Left ventricle myocardium inferior (tissue), 1 donor: Measurements from ENCODE around the gene ALKBH5. TPM values are rescaled to one million over a fixed set of nuclear protein-coding genes. Genes with fewer than 3 reads are reported as not detected.

Experiments
- DNase-seq: peaks from one replicate; pipeline ENCODE4 v3.0.0-alpha.2; 2020
- H3K27ac ChIP-seq: fragments of 200-600 bp; replicated peaks from 2 replicates; pipeline ENCODE4 v1.8.0; 2021
- H3K27me3 ChIP-seq: fragments of 200-600 bp; 2 replicates; pipeline ENCODE4 v1.8.0; 2021; ENCODE audit warnings: low read depth
- H3K36me3 ChIP-seq: fragments of 200-600 bp; 2 replicates; pipeline ENCODE4 v1.8.0; 2021
- H3K4me1 ChIP-seq: fragments of 200-600 bp; 2 replicates; pipeline ENCODE4 v1.8.0; 2021
- H3K4me3 ChIP-seq: fragments of 200-600 bp; 2 replicates; pipeline ENCODE4 v1.8.0; 2021; ENCODE audit warnings: mild to moderate bottlenecking, moderate library complexity
- H3K9me3 ChIP-seq: fragments of 200-600 bp; replicated peaks from 2 replicates; pipeline ENCODE4 v1.8.0; 2021
- CTCF ChIP-seq: fragments of 200-600 bp; IDR thresholded peaks from 2 replicates; pipeline ENCODE4 v1.8.0; 2021; ENCODE audit warnings: antibody characterized with exemption, mild to moderate bottlenecking, borderline replicate concordance
- intact Hi-C: fragments of 100-400 bp; cut with micrococcal nuclease; formaldehyde crosslinking; loops from one replicate; pipeline ENCODE4 v1.11.0; 2022
- total RNA-seq: library from RNA; stranded (reverse); fragmentation: NEBNext Ultra II Directional; extraction: Animal tissue kit (Norgen Biotek cat#: 25700); gene quantifications from one replicate; pipeline ENCODE4 v1.2.1, GENCODE V29; 2021
- donor health status: DM: no; HTN: yes; CAD: no; lungs with severe emphysema.

The ALKBH5 gene
- total RNA-seq, 1 donor from 2014 or later = 179 TPM

DNA sequence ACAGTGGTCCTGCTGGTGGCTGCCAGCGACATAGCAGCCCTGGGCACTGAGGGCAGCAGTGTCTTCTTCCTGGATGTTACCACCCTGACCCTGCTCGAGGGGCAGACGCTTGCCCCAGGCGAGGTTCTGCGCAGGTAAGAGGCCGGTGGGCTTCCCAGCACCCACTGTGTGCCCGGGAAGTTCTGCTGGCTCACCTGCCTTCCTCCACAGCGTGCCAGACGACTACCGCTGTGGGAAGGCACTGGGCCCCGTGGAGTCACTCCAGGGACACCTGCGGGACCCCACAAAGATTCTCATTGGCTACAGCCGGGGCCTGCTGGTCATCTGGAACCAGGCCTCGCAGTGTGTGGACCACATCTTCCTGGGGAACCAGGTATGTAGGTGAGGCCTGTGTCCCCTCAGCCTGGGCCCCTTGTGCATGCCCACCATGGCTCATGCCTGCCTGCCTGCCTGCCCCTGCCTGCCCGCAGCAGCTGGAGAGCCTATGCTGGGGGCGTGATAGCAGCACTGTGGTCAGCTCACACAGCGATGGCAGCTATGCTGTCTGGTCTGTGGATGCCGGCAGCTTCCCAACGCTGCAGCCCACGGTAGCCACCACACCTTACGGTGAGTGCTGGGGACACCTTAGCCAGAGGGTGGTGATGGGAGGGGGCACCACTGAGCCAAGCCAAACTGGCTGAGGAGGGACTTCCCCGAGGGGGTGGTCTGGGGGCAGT lies 50.3 kb downstream of the ALKBH5 start:
- peaks cover 49% of the 10 kb centered on the region for H3K36me3 ChIP-seq
- peaks cover under 1% of the 10 kb centered on the region for H3K4me1 ChIP-seq
- intact Hi-C loops = no loop called here
- no peak for TF ChIP-seq CTCF
- H3K27ac ChIP-seq = no peak overlapping the region
- H3K27me3 ChIP-seq = no peaks in the 10 kb centered on the region
- no peak overlapping the region for H3K4me3 ChIP-seq
- DNase-seq = no peak
- H3K9me3 ChIP-seq = no peaks in the 10 kb centered on the region

DNA sequence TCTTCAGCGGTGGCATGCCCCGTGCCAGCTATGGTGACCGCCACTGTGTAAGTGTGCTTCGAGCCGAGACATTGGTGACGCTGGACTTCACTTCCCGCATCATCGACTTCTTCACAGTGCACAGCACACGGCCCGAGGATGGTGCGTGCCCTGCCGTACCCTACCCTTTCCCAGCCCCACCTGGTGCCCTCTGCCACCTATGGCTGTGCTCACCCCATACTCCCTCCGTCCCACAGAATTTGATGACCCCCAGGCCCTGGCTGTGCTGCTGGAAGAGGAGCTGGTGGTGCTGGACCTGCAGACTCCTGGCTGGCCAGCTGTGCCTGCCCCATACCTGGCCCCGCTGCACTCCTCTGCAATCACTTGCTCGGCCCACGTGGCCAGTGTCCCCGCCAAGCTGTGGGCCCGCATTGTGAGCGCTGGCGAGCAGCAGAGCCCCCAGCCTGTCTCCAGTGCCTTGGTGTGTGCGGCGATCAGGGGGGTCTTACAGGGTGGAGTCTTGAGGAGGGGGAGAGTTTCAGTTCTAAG lies 51.3 kb downstream of the ALKBH5 start:
- intact Hi-C loops = no loop called here
- no peak for DNase-seq
- Histone ChIP-seq H3K27me3 (no peaks in the 10 kb centered on the region), H3K4me3 (no peak overlapping the region), H3K4me1 (peaks cover 9% of the 10 kb centered on the region), H3K9me3 (no peaks in the 10 kb centered on the region), H3K27ac (no peak overlapping the region), H3K36me3 (peaks cover 50% of the 10 kb centered on the region)
- no peak for TF ChIP-seq CTCF

DNA sequence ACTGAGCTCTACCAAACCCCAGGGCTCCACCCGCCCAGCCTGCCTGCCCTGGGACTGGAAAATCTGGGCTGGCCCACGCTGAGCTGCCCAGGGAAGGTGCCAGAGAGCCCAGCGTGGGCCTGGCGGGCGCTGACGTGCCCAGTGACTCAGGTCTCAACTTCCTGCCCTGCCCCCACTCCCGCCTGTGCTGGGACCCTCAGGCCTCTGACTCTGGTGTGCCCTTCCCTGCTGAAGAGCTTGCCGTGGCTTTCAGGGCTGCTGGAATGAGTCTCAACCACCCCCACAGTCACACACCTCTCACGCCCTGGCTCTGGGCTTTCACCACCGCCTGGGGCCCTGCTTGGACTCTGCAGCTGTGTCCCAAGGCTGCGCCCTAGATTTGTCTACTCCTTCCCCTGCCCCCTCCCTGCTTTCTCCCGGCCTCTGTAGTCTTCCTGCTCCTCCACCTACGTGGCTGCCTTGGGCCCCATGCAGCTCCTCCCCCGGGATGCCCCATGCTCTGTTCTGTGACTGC lies 52.2 kb downstream of the ALKBH5 start:
- no peak for DNase-seq
- no peak overlapping the region for H3K4me3 ChIP-seq
- intact Hi-C loops = no loop called here
- H3K27ac ChIP-seq = no peak overlapping the region
- peaks cover 50% of the 10 kb centered on the region for H3K36me3 ChIP-seq
- H3K9me3 ChIP-seq = no peaks in the 10 kb centered on the region
- TF ChIP-seq CTCF = no peak
- H3K4me1 ChIP-seq = peaks cover 9% of the 10 kb centered on the region
- H3K27me3 ChIP-seq = no peaks in the 10 kb centered on the region

DNA sequence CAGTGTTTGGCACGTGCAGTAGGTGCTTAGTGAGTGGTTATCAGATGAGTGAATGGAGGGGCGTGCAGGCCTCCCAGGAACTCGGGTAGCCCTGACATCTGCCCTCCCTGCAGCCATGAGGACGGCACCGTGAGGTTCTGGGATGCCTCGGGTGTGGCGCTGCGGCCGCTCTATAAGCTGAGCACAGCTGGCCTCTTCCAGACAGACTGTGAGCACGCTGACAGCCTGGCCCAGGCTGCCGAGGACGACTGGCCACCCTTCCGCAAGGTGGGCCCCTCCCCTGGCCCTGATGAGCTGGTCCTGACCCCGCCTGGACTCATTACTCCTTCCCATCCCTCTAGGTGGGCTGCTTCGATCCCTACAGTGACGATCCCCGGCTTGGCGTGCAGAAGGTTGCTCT lies 52.9 kb downstream of the ALKBH5 start:
- peaks cover 56% of the 10 kb centered on the region for H3K36me3 ChIP-seq
- no peak overlapping the region for H3K27ac ChIP-seq
- H3K27me3 ChIP-seq = no peaks in the 10 kb centered on the region
- H3K9me3 ChIP-seq = no peaks in the 10 kb centered on the region
- intact Hi-C loops = no loop called here
- no peak for DNase-seq
- H3K4me1 ChIP-seq = peaks cover 9% of the 10 kb centered on the region
- no peak overlapping the region for H3K4me3 ChIP-seq
- TF ChIP-seq CTCF = no peak

- H3K4me1 ChIP-seq = peaks cover 9% of the 10 kb centered on the region
- no peak for TF ChIP-seq CTCF
- H3K27me3 ChIP-seq = no peaks in the 10 kb centered on the region
- DNase-seq = no peak
- peaks cover 65% of the 10 kb centered on the region for H3K36me3 ChIP-seq
- H3K27ac ChIP-seq = no peak overlapping the region
- H3K9me3 ChIP-seq = no peaks in the 10 kb centered on the region
- intact Hi-C loops = no loop called here
- H3K4me3 ChIP-seq = no peak overlapping the region
These were observed 53.8 kb downstream of the ALKBH5 start for GRCh38 chr17:18237461-18237860.
